HepG2 (cell line): ENCODE results near the gene MLXIPL. TPM values are rescaled to one million over a fixed set of nuclear protein-coding genes. Genes with fewer than 3 reads are reported as not detected.

ENCODE experiments used
- BHLHE40 ChIP-seq: IDR thresholded peaks from 2 replicates; pipeline ENCODE4 v1.6.1; 2011; ENCODE audit warnings: low read length, improper control_type of control experiment
- CHD4 ChIP-seq: fragments of 200-600 bp; sonication (generic); IDR thresholded peaks from 2 replicates; pipeline ENCODE4 v1.7.0; 2017; ENCODE audit warnings: mild to moderate bottlenecking, low read length, borderline replicate concordance
- GABPA ChIP-seq, 2 experiments: IDR thresholded peaks; 2 replicates each; pipeline ENCODE4 v1.6.1; 2011 to 2016; ENCODE audit warnings: low read depth in 2 of 2, low read length in 1 of 2, missing biosample characterization in 1 of 2, missing genetic modification characterization in 1 of 2
- GABPB1 ChIP-seq: IDR thresholded peaks from 2 replicates; pipeline ENCODE4 v1.6.1; 2016; ENCODE audit warnings: mild to moderate bottlenecking, missing genetic modification reagents, moderate library complexity, missing compliant biosample characterization
- HINFP ChIP-seq: sonication (generic); formaldehyde crosslinking; IDR thresholded peaks from 2 replicates; pipeline ENCODE4 v1.4.0; 2020; ENCODE audit warnings: low read depth, mild to moderate bottlenecking, missing genetic modification reagents
- HMG20A ChIP-seq: IDR thresholded peaks from 2 replicates; pipeline ENCODE4 v1.6.1; 2016; ENCODE audit warnings: borderline replicate concordance
- HMG20B ChIP-seq: conservative IDR thresholded peaks from 2 replicates; pipeline ENCODE4 v1.6.1; 2016; ENCODE audit warnings: missing genetic modification reagents, missing compliant biosample characterization
- MAFK ChIP-seq, 2 experiments: IDR thresholded peaks in 1 of 2; conservative IDR thresholded peaks in 1 of 2; 2 replicates each; pipeline ENCODE4 v1.6.1; 2011; ENCODE audit warnings: improper control_type of control experiment in 2 of 2, low read length in 2 of 2
- NFIB ChIP-seq: sonication (generic); formaldehyde crosslinking; IDR thresholded peaks from 2 replicates; pipeline ENCODE4 v1.9.0; 2021; ENCODE audit warnings: missing genetic modification reagents, mild to moderate bottlenecking, borderline replicate concordance
- NONO ChIP-seq, 2 experiments: fragments of 450-650 bp in 1 of 2; sonication (generic) in 1 of 2; formaldehyde crosslinking in 1 of 2; IDR thresholded peaks in 1 of 2; conservative IDR thresholded peaks in 1 of 2; 2 replicates each; pipeline versions ENCODE4 v1.6.1 to v1.8.0; 2017 to 2022; ENCODE audit warnings: mild to moderate bottlenecking in 1 of 2, missing genetic modification reagents in 1 of 2, moderate library complexity in 1 of 2
- RARG ChIP-seq: sonication (generic); formaldehyde crosslinking; IDR thresholded peaks from 2 replicates; pipeline ENCODE4 v1.4.0; 2020; ENCODE audit warnings: low read depth, mild to moderate bottlenecking, missing genetic modification reagents
- RFXAP ChIP-seq: sonication (generic); formaldehyde crosslinking; IDR thresholded peaks from 2 replicates; pipeline ENCODE4 v1.4.0; 2020; ENCODE audit warnings: missing genetic modification reagents, borderline replicate concordance
- TEF ChIP-seq: sonication (generic); formaldehyde crosslinking; IDR thresholded peaks from 2 replicates; pipeline ENCODE4 v1.5.0; 2020; ENCODE audit warnings: missing genetic modification reagents
- ZBTB34 ChIP-seq: sonication (generic); formaldehyde crosslinking; IDR thresholded peaks from 2 replicates; pipeline ENCODE4 v1.8.0; 2022; ENCODE audit warnings: mild to moderate bottlenecking, missing genetic modification reagents
- ZBTB37 ChIP-seq: sonication (generic); formaldehyde crosslinking; IDR thresholded peaks from 2 replicates; pipeline ENCODE4 v1.4.0; 2020; ENCODE audit warnings: mild to moderate bottlenecking, missing genetic modification reagents
- ZFP36 ChIP-seq: fragments of 150-350 bp; IDR thresholded peaks from 2 replicates; pipeline ENCODE4 v1.6.1; 2018; ENCODE audit warnings: borderline replicate concordance, low read length, low read depth; ENCODE audit not compliant: partially characterized antibody
- ZNF180 ChIP-seq: sonication (generic); formaldehyde crosslinking; IDR thresholded peaks from 2 replicates; pipeline ENCODE4 v1.4.0; 2020; ENCODE audit warnings: low read depth, missing genetic modification reagents, borderline replicate concordance
- ZNF292 ChIP-seq: sonication (generic); formaldehyde crosslinking; IDR thresholded peaks from 2 replicates; pipeline ENCODE4 v1.8.1; 2022; ENCODE audit warnings: mild to moderate bottlenecking, low read depth, missing genetic modification reagents, borderline replicate concordance
- ZNF33A ChIP-seq: sonication (generic); formaldehyde crosslinking; IDR thresholded peaks from 2 replicates; pipeline ENCODE4 v1.5.1; 2020; ENCODE audit warnings: missing genetic modification reagents, mild to moderate bottlenecking, moderate library complexity, borderline replicate concordance
- ZNF597 ChIP-seq: sonication (generic); formaldehyde crosslinking; IDR thresholded peaks from 2 replicates; pipeline ENCODE4 v1.5.0; 2020; ENCODE audit warnings: missing genetic modification reagents
- ZSCAN9 ChIP-seq: IDR thresholded peaks from 2 replicates; pipeline ENCODE4 v1.6.1; 2016; ENCODE audit warnings: borderline replicate concordance
- polyA plus RNA-seq, 8 experiments: library from polyadenylated mRNA; depleted of rRNA in 3 of 8; stranded (reverse) in 7 of 8; unstranded in 1 of 8; fragments of >200 nt; fragmentation: Illumina TruSeq in 4 of 8; extraction: Trizol in 4 of 8; gene quantifications; 2 replicates each; pipeline versions ENCODE4 v1.2.1 to v1.2.3, GENCODE V29; 2011 to 2016; ENCODE audit warnings: low read depth in 4 of 8, missing spikeins in 1 of 8, mixed read lengths in 1 of 8; ENCODE audit not compliant: insufficient read depth in 1 of 8
- total RNA-seq, 5 experiments: library from RNA; depleted of rRNA; stranded (reverse); fragments of >200 nt; fragmentation: Illumina TruSeq; extraction: Trizol; gene quantifications; 2 replicates each; pipeline ENCODE4 v1.2.3, GENCODE V29; 2016; ENCODE audit warnings: low read depth in 1 of 5

MLXIPL gene
- total and polyA plus RNA-seq, 2 of the 13 experiments (the other 11 are each of a cell fraction or from before 2014, with no cell fraction given): 51.6 to 60.1 TPM

- TF ChIP-seq RFXAP (CRISPR knock-in tag) (no peak), ZFP36 (no peak), ZBTB34 (CRISPR knock-in tag) (peak; percentile 90; the same call in 1 of the 2 replicates), ZNF597 (CRISPR knock-in tag) (no peak), ZBTB37 (CRISPR knock-in tag) (0 out of 2 replicates have a peak, but pooled peaks have one; percentile 45), MAFK (conservative IDR thresholded peaks at IDR 0.05 in 1 of 2, IDR thresholded peaks at IDR 0.05 in 1 of 2; ENCODE audit: low read length in 2 of 2) (no peak), HMG20B (CRISPR knock-in tag) (peak; percentile 92), ZNF292 (CRISPR knock-in tag) (peak; percentile 87), GABPB1 (CRISPR knock-in tag) (peak; percentile 26; the same call in 1 of the 2 replicates), TEF (CRISPR knock-in tag) (no peak), ZNF33A (CRISPR knock-in tag) (0 out of 2 replicates have a peak, but pooled peaks have one; percentile 40), ZSCAN9 (CRISPR knock-in tag) (peak; percentile 67; the same call in 1 of the 2 replicates), ZNF180 (CRISPR knock-in tag) (no peak), HMG20A (CRISPR knock-in tag) (peak; percentile 93), RARG (CRISPR knock-in tag) (no peak), HINFP (CRISPR knock-in tag) (peak; percentile 85; the same call in 1 of the 2 replicates), BHLHE40 (peak; percentile 85), NONO (IDR thresholded peaks at IDR 0.05) (no peak), NONO (CRISPR knock-in tag; conservative IDR thresholded peaks at IDR 0.05) (peak; percentile 95), GABPA (IDR thresholded peaks at IDR 0.05; ENCODE audit: low read depth, low read length) (no peak), GABPA (CRISPR knock-in tag; IDR thresholded peaks at IDR 0.05; ENCODE audit: low read depth) (peak; percentile 59), NFIB (no peak), CHD4 (peak; percentile 77; the same call in 1 of the 2 replicates)
These were observed 11.6 kb downstream of the MLXIPL start (continued) for GRCh38 chr7:73612598-73613269.
